Mesothelial cell of epicardium (in vitro differentiated cells): Measurements from ENCODE around the gene SPEG. TPM values are rescaled to one million over a fixed set of nuclear protein-coding genes. Genes with fewer than 3 reads are reported as not detected.

Experiments used
- DNase-seq, 2 experiments: peaks; one replicate each; pipeline ENCODE4 v3.0.0; 2021; ENCODE audit warnings: low spot score in 2 of 2; ENCODE audit not compliant: unreplicated experiment in 2 of 2
- H3K27ac Mint-ChIP-seq: 2 replicates; pipeline ENCODE4 v1.8.0; 2021; ENCODE audit warnings: mixed read lengths
- H3K27me3 Mint-ChIP-seq: 2 replicates; pipeline ENCODE4 v1.8.0; 2021; ENCODE audit warnings: low read depth, mixed read lengths
- H3K36me3 Mint-ChIP-seq: 2 replicates; pipeline ENCODE4 v1.8.0; 2021; ENCODE audit warnings: mixed read lengths
- H3K4me1 Mint-ChIP-seq: 2 replicates; pipeline ENCODE4 v1.8.0; 2021; ENCODE audit warnings: mixed read lengths
- H3K4me3 Mint-ChIP-seq: 2 replicates; pipeline ENCODE4 v1.8.0; 2021; ENCODE audit warnings: mild to moderate bottlenecking, moderate library complexity, mixed read lengths
- H3K9me3 Mint-ChIP-seq: 2 replicates; pipeline ENCODE4 v1.8.0; 2021; ENCODE audit warnings: mixed read lengths
- total RNA-seq: library from RNA; stranded (reverse); gene quantifications from 3 replicates; pipeline ENCODE4 v1.2.1, GENCODE V29; 2021
- TF ChIP-seq, protein P1 (sequence below): fragments of 200-600 bp; sonication (generic); IDR thresholded peaks from one replicate; pipeline ENCODE4 v1.5.0; 2021; ENCODE audit warnings: antibody characterized with exemption; ENCODE audit not compliant: unreplicated experiment

The SPEG gene
- total RNA-seq, 1 donor from 2014 or later, result 97.7 TPM

DNA sequence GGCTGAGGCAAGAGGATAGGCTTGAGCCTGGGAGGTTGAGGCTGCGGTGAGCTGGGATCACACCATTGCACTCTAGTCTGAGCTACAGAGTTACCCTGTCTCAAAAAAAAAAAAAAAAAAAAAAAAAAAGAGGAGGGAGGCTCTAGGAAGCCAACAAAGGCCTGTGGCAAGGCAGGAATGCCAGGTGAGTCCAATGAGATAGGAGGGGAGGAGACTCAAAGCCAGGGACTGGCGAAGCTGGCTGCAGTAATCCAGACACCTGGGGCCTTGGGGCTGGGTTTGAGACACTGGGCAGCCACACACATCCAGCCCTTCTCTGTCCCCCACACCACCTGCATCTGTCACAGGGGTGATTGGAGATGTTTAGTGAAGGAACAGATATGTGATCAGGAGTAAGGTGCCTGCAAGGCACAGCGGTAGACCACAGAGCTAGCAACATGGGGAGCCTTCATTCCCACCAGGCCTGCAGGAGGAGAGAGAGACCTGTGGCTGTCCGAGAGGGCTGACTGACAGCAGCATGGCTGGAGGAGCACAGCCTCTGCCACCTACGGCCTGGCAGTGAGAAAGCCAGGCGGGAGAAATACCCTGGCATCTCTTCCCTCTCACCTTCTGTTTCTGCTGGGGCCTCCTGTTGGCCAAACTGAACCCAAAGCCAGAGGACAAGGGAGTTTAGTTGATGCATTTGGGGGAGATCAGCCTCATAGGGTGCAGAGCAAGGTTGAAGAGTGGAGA lies 99.5 kb downstream of the SPEG start:
- TF ChIP-seq, protein P1, sequence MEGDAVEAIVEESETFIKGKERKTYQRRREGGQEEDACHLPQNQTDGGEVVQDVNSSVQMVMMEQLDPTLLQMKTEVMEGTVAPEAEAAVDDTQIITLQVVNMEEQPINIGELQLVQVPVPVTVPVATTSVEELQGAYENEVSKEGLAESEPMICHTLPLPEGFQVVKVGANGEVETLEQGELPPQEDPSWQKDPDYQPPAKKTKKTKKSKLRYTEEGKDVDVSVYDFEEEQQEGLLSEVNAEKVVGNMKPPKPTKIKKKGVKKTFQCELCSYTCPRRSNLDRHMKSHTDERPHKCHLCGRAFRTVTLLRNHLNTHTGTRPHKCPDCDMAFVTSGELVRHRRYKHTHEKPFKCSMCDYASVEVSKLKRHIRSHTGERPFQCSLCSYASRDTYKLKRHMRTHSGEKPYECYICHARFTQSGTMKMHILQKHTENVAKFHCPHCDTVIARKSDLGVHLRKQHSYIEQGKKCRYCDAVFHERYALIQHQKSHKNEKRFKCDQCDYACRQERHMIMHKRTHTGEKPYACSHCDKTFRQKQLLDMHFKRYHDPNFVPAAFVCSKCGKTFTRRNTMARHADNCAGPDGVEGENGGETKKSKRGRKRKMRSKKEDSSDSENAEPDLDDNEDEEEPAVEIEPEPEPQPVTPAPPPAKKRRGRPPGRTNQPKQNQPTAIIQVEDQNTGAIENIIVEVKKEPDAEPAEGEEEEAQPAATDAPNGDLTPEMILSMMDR, result no peak
- Mint-ChIP-seq H3K36me3 (peaks cover 5% of the 10 kb centered on the region), H3K27ac (no peak overlapping the region), H3K4me3 (no peak overlapping the region), H3K27me3 (peaks cover 33% of the 10 kb centered on the region), H3K9me3 (no peaks in the 10 kb centered on the region), H3K4me1 (peaks cover 3% of the 10 kb centered on the region)
- no peak for DNase-seq

DNA sequence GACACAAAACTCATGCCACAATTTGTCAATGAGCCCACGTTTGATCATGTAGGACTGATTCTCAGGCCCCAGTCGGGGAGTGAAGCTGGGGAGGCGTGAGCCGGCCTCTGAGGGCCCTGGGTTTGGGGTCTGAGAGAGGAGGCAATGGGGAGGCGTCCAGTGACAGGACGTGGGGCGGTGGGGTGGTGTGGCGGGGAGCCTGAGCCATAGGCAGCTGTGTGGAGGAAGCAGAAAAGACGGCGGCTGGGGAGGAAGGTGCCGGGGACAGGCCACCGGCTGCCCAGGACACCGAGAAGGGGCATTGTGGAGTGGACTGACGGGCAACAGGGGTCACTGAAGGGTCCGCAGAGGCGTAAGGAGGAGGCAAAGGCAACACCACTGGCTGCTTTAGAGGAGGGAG lies 101.8 kb downstream of the SPEG start:
- H3K36me3 Mint-ChIP-seq, result peaks cover 8% of the 10 kb centered on the region
- no peaks in the 10 kb centered on the region for H3K9me3 Mint-ChIP-seq
- H3K4me1 Mint-ChIP-seq, result peaks cover 3% of the 10 kb centered on the region
- H3K27me3 Mint-ChIP-seq, result peaks cover 11% of the 10 kb centered on the region
- no peak overlapping the region for H3K4me3 Mint-ChIP-seq
- TF ChIP-seq, protein P1, result no peak
- H3K27ac Mint-ChIP-seq, result no peak overlapping the region
- no peak for DNase-seq

DNA sequence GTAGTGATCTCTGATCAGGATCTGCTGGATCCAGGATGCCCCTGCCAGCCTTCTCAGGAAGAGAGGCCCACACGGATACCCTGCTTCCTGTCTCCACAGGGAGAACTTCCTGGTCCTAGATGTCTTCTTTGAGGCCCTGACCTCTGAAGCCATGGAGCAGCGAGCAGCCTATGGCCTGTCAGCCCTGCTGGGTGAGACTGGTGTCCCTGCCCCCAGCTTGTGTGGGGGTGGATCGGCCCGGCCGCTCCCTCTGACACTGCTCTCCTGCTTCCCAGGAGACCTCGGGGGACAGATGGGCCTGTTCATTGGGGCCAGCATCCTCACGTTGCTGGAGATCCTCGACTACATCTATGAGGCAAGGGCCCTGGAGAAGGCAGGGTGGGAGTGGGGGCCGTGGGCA lies 102.3 kb downstream of the SPEG start:
- Mint-ChIP-seq H3K27me3 (peaks cover 7% of the 10 kb centered on the region), H3K4me1 (peaks cover 5% of the 10 kb centered on the region), H3K36me3 (peaks cover 8% of the 10 kb centered on the region), H3K4me3 (no peak overlapping the region), H3K9me3 (no peaks in the 10 kb centered on the region), H3K27ac (no peak overlapping the region)
- no peak for DNase-seq
- TF ChIP-seq, protein P1, result no peak

DNA sequence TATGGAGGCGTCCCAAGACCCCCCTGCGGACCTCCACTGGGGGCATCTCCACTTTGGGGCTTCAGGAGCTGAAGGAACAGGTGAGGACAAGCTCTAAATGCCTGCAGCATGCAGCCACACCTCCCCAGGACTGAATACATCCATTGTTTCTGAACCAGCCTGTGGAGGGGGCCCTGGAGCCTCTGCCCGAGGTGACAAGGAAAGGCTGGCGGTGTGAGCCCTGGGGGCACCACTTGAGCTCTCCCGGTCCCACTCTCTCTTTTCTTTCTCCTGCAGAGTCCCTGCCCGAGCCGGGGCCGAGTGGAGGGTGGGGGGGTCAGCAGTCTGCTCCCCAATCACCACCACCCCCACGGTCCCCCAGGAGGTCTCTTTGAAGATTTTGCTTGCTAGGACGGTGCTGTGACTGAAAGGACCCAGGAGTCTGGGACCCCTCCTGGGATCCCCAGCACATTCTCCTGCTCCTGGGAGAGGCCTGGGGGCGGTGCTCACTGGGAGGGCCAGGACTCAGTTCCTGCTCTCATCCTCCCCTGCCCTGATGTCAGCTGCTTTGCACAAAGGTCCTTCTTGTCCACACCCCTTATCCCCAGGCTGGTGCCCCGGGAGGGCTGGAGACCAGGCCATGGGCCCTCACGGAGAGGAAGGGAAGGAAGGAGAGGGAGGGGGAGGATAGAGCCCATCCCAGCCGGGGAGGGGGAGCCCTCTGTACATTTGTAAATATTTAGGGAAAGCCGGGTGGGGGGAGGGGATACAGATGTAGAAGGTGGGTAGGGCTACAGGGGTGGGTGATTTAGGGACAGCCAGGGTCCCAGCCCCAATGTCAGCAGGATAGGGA lies 103.2 kb downstream of the SPEG start:
- H3K4me3 Mint-ChIP-seq, result no peak overlapping the region
- peaks cover 8% of the 10 kb centered on the region for H3K36me3 Mint-ChIP-seq
- H3K4me1 Mint-ChIP-seq, result peaks cover 13% of the 10 kb centered on the region
- H3K9me3 Mint-ChIP-seq, result no peaks in the 10 kb centered on the region
- no peak for DNase-seq
- TF ChIP-seq, protein P1, result no peak
- peaks cover 3% of the 10 kb centered on the region for H3K27me3 Mint-ChIP-seq
- H3K27ac Mint-ChIP-seq, result no peak overlapping the region

DNA sequence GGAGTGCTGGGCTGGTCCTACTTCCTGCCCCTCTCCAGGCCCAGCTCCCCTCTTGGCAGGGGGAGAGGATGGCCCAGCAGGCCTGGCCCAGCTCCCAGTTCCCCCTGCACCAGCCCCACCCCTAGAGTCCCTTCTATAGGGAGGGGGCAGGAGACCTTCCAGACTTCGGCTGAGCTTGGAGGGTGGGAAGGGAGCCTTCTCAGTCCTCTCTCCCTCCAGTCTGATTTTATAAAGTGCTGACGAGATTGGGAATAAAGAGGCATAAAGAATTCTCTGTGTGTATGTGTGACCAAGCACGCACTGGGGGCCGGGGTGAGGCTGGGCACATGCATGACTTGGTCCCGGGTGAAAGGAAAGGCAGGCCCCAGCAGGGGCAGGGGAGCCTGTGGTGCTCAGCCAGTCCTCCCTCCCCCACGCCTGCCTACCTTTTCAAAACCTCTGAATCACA lies 103.9 kb downstream of the SPEG start:
- Mint-ChIP-seq H3K9me3 (no peaks in the 10 kb centered on the region), H3K27me3 (no peaks in the 10 kb centered on the region), H3K27ac (peak overlapping the region; percentile 47), H3K4me3 (no peak overlapping the region), H3K36me3 (peaks cover 8% of the 10 kb centered on the region), H3K4me1 (peaks cover 14% of the 10 kb centered on the region)
- DNase-seq, result no peak
- TF ChIP-seq, protein P1, result no peak
